NCI-H748 (cell line): ENCODE measurements around the gene SLC25A21.
"Not testable (repeated sequence)": the region's sequence is repeated elsewhere in the genome, so short reads cannot be mapped to it uniquely, and the experiment has no call there.

ENCODE experiments used
- DNase-seq: peaks from one replicate; lab custom pipeline; 2025; ENCODE audit not compliant: unreplicated experiment; lab: John Stamatoyannopoulos, UW

SLC25A21 gene

DNA sequence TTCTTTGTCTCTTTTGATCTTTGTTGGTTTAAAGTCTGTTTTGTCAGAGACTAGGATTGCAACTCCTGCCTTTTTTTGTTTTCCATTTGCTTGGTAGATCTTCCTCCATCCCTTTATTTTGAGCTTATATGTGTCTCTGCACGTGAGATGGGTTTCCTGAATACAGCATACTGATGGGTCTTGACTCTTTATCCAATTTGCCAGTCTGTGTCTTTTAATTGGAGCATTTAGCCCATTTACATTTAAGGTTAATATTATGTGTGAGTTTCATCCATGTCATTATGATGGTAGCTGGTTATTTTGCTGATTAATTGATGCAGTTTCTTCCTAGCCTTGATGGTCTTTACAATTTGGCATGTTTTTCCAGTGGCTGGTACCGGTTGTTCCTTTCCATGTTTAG, 276.1 kb downstream of the SLC25A21 start:
- DNase-seq = not testable (repeated sequence)

DNA sequence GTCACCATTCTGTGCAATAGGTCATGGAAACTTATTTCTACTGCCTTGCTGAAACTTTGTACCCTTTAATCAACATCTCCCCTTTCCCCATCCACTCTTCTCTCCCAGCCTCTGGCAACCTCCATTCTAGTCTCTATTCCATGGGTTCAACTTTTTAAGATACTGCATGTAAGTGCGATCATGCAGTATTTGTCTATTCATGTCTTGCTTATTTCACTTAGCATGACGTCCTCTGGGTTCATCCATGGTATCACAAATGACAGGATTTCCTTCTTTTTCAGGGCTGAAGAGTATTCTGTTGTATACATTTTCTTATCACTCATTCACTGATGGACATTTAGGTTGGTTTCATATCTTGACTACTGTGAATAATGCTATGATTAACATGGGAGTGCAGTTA, 288.4 kb downstream of the SLC25A21 start:
- DNase-seq = no peak

- DNase-seq = peak; percentile 64
Measured at GRCh38 chr14:36880276-36880675, 292.1 kb downstream of the SLC25A21 start.

DNA sequence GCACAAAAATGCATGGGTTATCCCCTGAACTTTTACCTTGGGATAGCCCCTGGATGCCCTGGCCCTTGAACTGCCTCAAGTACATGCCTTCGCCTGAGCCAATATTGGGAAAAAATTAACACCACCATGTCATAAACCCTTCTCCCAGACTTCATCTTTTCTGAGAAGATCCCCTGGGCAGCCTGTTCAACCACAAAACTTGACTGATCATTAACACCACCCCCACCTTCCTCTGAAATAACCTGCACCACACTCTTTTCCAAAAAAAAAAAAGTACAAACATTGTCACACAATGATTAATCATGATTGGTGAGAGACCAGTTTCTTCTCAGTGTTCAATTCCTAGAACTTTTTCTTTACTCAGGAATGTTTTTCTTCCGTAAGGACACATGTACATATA, 292.8 kb downstream of the SLC25A21 start:
- no peak for DNase-seq

DNA sequence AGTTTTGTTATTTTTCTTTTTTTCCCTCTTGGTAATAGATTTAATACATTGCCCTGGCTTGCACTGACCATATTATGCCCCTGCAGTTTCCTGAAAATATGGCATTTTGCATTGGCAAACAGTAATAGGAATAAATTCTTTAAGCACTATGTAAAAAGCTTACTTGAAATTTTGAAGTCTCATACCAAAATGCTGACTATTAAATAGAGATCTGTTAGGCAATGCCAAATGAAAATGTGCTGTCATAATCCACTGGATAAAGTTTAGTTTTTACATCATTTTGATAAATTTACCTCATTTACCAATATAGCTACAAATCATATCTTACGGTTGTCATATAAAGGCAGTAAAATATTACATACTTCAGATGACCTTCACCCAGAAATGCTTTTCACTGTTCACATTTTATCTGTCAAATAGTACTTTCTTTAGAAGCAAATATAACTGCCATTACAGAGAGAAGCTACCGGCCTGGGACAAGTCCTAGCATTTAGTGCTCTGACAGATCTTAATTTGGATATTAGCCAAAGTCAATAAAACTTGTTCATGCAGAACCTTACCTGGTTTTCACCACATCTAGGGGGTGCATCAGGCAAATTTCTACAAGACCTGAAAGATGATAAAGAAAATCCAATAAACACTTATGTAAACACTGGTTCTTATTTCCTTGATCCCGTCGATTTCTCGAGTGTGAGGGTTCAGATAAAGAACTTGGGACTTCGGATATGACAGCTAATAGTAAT, 297.8 kb downstream of the SLC25A21 start:
- DNase-seq = peak; percentile 72

GRCh38 chr14:36870776-36871175, 301.6 kb downstream of the SLC25A21 start:
- peak; percentile 22 for DNase-seq

DNA sequence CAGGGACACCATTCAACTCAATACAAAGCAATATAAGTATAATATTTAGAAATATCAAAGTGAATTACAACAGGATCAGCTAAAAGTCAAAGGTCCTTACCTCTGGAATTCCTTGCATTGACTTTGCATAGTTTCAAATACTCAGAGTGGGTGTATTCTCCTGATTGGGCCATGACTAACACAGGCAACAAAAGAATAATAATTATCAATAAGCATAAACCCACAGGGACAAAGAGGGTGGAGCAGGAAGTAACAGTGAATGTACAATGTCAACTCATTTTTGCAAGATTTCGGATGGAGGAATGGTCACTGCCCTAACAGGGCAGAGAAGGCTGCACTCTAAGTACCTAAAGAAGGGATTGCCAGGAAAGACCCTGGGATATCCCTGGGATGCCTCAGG, 303.3 kb downstream of the SLC25A21 start:
- DNase-seq = no peak

DNA sequence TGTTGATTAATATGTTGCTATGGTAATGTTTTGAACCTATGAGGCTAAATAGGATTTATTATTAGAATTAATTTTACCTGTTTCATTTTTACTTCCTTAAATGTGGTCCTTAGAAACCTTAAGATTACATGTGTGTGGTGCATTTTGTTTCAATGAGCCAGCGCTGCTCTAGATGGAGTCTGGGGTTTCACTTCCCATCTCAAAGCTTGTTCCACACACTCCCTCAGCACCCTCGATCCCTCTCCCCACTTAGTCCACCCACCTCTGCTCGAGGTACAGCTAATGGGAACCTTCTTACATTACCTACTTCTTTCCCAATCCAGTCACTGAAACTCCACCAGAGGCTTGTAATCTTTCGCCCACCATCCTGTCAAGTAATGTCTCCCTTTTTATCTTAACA, 305.5 kb downstream of the SLC25A21 start:
- no peak for DNase-seq

- no peak for DNase-seq
Measured at GRCh38 chr14:36863271-36863670, 309.1 kb downstream of the SLC25A21 start.

DNA sequence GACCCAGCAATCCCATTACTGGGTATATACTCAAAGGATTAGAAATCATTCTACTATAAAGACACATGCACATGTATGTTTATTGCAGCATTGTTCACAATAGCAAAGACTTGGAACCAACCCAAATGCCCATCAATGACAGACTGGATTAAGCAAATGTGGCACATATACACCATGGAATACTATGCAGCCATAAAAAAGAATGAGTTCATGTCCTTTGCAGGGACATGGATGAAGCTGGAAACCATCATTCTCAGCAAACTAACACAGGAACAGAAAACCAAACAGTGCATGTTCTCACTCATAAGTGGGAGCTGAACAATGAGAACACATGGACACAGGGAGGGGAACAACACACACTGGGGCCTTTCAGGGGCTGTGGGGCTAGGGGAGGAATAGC, 310.2 kb downstream of the SLC25A21 start:
- not testable (repeated sequence) for DNase-seq

DNA sequence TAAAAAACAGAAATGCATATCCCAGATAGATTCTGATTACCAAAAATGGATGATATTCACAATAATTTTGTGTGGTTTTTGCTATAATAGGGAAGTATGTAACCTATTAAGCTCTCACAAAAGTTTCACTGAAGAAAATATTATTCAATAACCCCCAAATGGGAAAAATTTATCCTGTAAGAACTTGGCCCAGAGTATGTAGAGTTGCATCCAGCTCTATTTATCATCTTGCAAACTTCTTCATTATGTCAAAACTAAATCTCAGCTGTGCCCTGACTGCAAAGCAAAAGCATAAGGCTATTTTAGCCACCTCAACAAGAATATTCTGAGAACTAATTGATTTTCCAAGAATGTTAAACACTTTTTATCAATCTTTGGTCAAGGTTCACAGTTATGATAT, 311.6 kb downstream of the SLC25A21 start:
- DNase-seq = no peak

- no peak for DNase-seq
Measured at GRCh38 chr14:36859119-36859518, 313.3 kb downstream of the SLC25A21 start.

- no peak for DNase-seq
Measured at GRCh38 chr14:36857842-36858445, 314.5 kb downstream of the SLC25A21 start.

DNA sequence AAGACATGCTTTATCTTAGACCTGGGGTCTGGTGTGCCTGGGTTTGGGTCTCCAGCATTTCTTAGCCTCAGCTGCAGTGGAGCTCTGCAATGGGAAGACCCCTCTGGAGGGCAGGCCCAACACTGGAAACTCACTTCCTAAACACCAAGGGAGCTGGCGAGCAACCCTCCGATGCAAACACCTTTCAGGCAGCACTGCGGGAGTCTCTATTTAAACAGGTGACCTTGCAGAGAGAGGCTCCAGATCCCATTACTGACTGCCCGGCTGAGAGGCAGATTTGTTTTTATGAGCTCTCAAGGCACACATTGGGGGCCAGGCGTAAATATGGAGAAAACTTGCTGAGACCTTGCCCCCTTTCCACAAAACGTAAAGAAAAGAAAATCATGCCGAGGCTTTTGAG, 315.3 kb downstream of the SLC25A21 start:
- peak; percentile 95 for DNase-seq

- DNase-seq = peak; percentile 93
Measured at GRCh38 chr14:36856095-36856878, 316.1 kb downstream of the SLC25A21 start.

GRCh38 chr14:36855396-36855795, 317.0 kb downstream of the SLC25A21 start:
- DNase-seq = no peak

- DNase-seq = no peak
Measured at GRCh38 chr14:36852981-36853691, 319.3 kb downstream of the SLC25A21 start.

- DNase-seq = no peak
Measured at GRCh38 chr14:36848213-36848612, 324.2 kb downstream of the SLC25A21 start.

- DNase-seq = no peak
Measured at GRCh38 chr14:36847366-36847765, 325.0 kb downstream of the SLC25A21 start.

GRCh38 chr14:36845356-36846012, 326.9 kb downstream of the SLC25A21 start:
- no peak for DNase-seq
